HG02623 (cell line): ENCODE data around the gene ISOC2.
"Not testable (repeated sequence)": the region's sequence is repeated elsewhere in the genome, so short reads cannot be mapped to it uniquely, and the experiment has no call there.

ENCODE experiments used
- ATAC-seq: cut with Tn5 transposase; IDR thresholded peaks from one replicate; pipeline ENCODE4 v1.9.1; 2021; ENCODE audit warnings: moderate library complexity; ENCODE audit not compliant: unreplicated experiment

ISOC2 gene

GRCh38 chr19:55461259-55461973, at the start of gene ISOC2:
ISOC2 (minus strand) TSS chr19:55461642; CDS start chr19:55456486, 5,156 bp downstream.
- peak; percentile 86 for ATAC-seq

- ATAC-seq, result no peak
Measured at GRCh38 chr19:55508120-55508519, 46.7 kb upstream of the ISOC2 start.

GRCh38 chr19:55504981-55505380, 43.5 kb upstream of the ISOC2 start:
- no peak for ATAC-seq

- no peak for ATAC-seq
Measured at GRCh38 chr19:55504252-55504603, 42.8 kb upstream of the ISOC2 start.

- ATAC-seq, result peak; percentile 88
Measured at GRCh38 chr19:55503502-55504251, 42.2 kb upstream of the ISOC2 start.

- no peak for ATAC-seq
Measured at GRCh38 chr19:55503157-55503501, 41.7 kb upstream of the ISOC2 start.

- ATAC-seq, result no peak
Measured at GRCh38 chr19:55502197-55502952, 40.9 kb upstream of the ISOC2 start.

- no peak for ATAC-seq
Measured at GRCh38 chr19:55500368-55500952, 39.0 kb upstream of the ISOC2 start.

- ATAC-seq, result no peak
Measured at GRCh38 chr19:55498246-55498840, 36.9 kb upstream of the ISOC2 start.

- no peak for ATAC-seq
Measured at GRCh38 chr19:55497763-55498162, 36.3 kb upstream of the ISOC2 start.

- ATAC-seq, result not testable (repeated sequence)
Measured at GRCh38 chr19:55496820-55497219, 35.4 kb upstream of the ISOC2 start.

GRCh38 chr19:55495646-55496349, 34.4 kb upstream of the ISOC2 start:
- ATAC-seq, result no peak

GRCh38 chr19:55494172-55494761, 32.8 kb upstream of the ISOC2 start:
- no peak for ATAC-seq

GRCh38 chr19:55493645-55494171, 32.3 kb upstream of the ISOC2 start:
- ATAC-seq, result no peak

GRCh38 chr19:55493052-55493644, 31.7 kb upstream of the ISOC2 start:
- no peak for ATAC-seq

- ATAC-seq, result no peak
Measured at GRCh38 chr19:55492362-55492944, 31.0 kb upstream of the ISOC2 start.

- ATAC-seq, result no peak
Measured at GRCh38 chr19:55491546-55492360, 30.3 kb upstream of the ISOC2 start.
